HUES64 (cell line): ENCODE results near the gene ATG10.
"Not testable (repeated sequence)": the region's sequence is repeated elsewhere in the genome, so short reads cannot be mapped to it uniquely, and the experiment has no call there.

Source experiments
- H3K27ac ChIP-seq: 2 replicates; pipeline ENCODE4 v1.7.0; 2013; ENCODE audit warnings: low read depth, low read length, inconsistent platforms
- H3K27me3 ChIP-seq: 2 replicates; pipeline ENCODE4 v1.6.1; 2013; ENCODE audit warnings: mild to moderate bottlenecking, low read length; ENCODE audit not compliant: insufficient read depth
- H3K36me3 ChIP-seq: 2 replicates; pipeline ENCODE4 v1.6.1; 2013; ENCODE audit warnings: mild to moderate bottlenecking, low read length; ENCODE audit not compliant: insufficient read depth
- H3K4me1 ChIP-seq: 2 replicates; pipeline ENCODE4 v1.6.1; 2013; ENCODE audit warnings: mild to moderate bottlenecking, low read length, moderate library complexity; ENCODE audit not compliant: insufficient read depth
- H3K4me3 ChIP-seq: 2 replicates; pipeline ENCODE4 v1.5.1; 2013; ENCODE audit warnings: mild to moderate bottlenecking, low read length, moderate library complexity
- H3K9ac ChIP-seq: 2 replicates; pipeline ENCODE4 v1.6.1; 2013; ENCODE audit warnings: mild to moderate bottlenecking, low read depth, low read length
- H3K9me3 ChIP-seq: 2 replicates; pipeline ENCODE4 v1.6.1; 2013; ENCODE audit warnings: low read depth, low read length; ENCODE audit not compliant: insufficient read depth
- WGBS: fragments of 150-250, 120-280 bp; methylation state at CpG from one replicate; pipeline ENCODE4 v1.1.7; 2013; ENCODE audit warnings: missing lambda C conversion rate; 5-methylcytosine and 5-hydroxymethylcytosine counted together

ATG10 gene

DNA sequence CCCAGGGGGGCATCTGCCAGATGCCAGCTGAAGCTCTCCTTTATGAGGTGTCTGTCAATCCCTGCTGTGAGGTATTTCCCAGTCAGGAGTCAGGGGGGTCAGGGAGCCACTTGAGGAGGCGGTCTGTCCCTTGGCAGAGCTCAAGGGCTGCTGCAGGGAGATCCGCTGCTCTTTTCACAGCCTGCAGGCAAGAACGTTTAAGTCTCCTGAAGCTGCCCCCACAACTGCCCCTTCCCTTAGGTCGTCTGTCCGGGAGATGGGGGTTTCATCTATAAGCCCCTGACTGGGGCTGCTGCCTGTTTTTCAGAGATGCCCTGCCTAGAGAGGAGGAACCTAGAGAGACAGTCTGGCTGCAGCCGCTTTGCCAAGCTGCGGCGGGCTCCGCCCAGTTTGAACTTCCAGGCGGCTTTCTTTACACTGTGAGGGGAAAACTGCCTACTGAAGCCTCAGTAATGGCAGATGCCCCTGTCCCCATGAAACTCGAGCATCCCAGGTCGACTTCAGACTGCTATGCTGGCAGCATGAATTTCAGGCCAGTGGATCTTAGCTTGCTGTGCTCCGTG lies 158.0 kb downstream of the ATG10 start:
- no peaks in the 10 kb centered on the region for H3K4me1 ChIP-seq
- 0 out of 2 replicates have a peak, but pooled peaks cover 2% of the 10 kb centered on the region for H3K9me3 ChIP-seq
- no peaks in the 10 kb centered on the region for H3K27me3 ChIP-seq
- H3K4me3 ChIP-seq, result no peak overlapping the region
- 82% methylated on average over 13 of the region's 13 CpGs for WGBS
- H3K27ac ChIP-seq, result no peak overlapping the region
- H3K9ac ChIP-seq, result no peak overlapping the region
- H3K36me3 ChIP-seq, result no peaks in the 10 kb centered on the region

DNA sequence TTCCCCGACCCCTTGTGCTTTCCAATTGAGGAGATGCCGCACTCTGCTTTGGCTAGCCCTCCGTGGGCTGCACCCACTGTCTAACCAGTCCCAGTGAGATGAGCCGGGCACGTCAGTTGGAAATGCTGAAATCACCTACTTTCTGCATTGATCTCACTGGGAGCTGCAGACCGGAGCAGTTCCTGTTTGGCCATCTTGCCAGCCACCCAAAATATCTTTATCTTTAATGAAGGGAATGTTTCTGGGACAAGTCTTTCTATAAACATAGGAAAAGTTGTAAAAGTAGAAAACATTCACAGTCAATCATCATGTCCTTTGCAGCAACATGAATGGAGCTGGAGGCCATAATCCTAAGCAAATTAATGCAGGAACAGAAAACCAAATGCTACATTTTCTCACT lies 158.8 kb downstream of the ATG10 start:
- Histone ChIP-seq H3K36me3 (no peaks in the 10 kb centered on the region), H3K4me3 (no peak overlapping the region), H3K9ac (no peak overlapping the region), H3K9me3 (0 out of 2 replicates have a peak, but pooled peaks cover 2% of the 10 kb centered on the region), H3K27me3 (no peaks in the 10 kb centered on the region), H3K4me1 (no peaks in the 10 kb centered on the region), H3K27ac (no peak overlapping the region)
- WGBS, result 93% methylated on average over 5 of the region's 6 CpGs

DNA sequence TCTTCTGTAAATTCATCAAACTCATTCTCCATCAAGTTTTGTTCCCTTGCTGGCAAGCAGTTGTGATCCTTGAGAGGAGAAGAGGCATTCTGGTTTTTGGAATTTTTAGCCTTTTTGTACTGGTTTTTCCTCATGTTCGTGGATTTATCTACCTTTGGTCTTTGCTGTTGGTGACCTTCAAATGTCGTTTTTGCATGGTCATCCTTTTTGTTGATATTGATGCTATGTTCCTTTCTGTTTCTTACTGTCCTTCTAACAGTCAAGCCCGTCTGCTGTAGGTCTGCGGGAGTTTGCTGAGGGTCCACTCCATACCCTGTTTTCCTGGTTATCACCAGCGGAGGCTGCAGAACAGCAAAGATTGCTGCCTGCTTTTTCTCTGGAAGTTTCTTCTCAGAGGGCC lies 165.4 kb downstream of the ATG10 start:
- 94% methylated on average over 5 of the region's 5 CpGs for WGBS
- Histone ChIP-seq H3K27me3 (no peaks in the 10 kb centered on the region), H3K36me3 (no peaks in the 10 kb centered on the region), H3K4me3 (no peak overlapping the region), H3K27ac (no peak overlapping the region), H3K9me3 (peaks cover 14% of the 10 kb centered on the region), H3K9ac (no peak overlapping the region), H3K4me1 (no peaks in the 10 kb centered on the region)

DNA sequence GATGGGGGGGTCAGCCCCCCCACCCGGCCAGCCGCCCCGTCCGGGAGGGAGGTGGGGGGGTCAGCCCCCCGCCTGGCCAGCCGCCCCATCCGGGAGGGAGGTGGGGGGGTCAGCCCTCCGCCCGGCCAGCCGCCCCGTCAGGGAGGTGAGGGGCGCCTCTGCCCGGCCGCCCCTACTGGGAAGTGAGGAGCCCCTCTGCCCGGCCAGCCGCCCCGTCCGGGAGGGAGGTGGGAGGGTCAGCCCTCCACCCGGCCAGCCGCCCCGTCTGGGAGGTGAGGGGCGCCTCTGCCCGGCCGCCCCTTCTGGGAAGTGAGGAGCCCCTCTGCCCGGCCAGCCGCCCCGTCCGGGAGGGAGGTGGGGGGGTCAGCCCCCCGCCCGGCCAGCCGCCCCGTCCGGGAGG lies 168.0 kb downstream of the ATG10 start:
- not testable (repeated sequence) for H3K27ac ChIP-seq, H3K4me3 ChIP-seq, H3K27me3 ChIP-seq, H3K9ac ChIP-seq, H3K36me3 ChIP-seq, H3K4me1 ChIP-seq
- 100% methylated on average over 4 of the region's 33 CpGs for WGBS
- H3K9me3 ChIP-seq, result peaks cover 14% of the 10 kb centered on the region

DNA sequence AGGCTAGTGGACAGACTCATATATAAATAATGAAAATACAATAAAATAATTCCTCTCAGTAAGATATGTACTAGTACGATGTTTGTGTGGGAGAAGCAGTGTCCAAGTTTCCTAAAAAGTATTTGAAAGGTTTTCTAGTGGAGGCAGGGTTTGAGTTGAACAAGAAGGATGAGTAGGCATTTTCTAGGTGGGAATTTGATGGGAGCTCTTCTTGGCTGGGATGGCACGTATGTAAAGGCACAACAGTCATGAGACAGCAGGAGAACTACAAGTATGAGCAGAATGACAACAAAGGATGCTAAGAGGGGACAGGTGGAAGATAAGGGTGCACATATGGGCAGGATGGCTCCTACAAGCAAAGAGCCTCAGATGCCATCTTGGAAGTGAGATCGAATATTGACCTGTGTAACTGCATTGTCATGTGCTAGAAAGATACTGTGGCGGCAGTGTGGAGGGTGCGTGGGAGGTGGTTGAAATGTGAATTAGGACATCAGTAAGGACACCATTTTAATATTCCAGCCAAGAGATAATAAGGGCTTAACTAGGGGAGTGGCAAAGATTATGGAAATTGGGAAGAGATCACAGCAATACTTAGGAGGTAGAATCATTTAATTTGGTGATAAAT lies 170.5 kb downstream of the ATG10 start:
- no peaks in the 10 kb centered on the region for H3K36me3 ChIP-seq
- WGBS, result 94% methylated on average over 5 of the region's 5 CpGs
- H3K9ac ChIP-seq, result no peak overlapping the region
- H3K4me1 ChIP-seq, result no peaks in the 10 kb centered on the region
- no peak overlapping the region for H3K27ac ChIP-seq
- peaks cover 11% of the 10 kb centered on the region for H3K9me3 ChIP-seq
- H3K4me3 ChIP-seq, result no peak overlapping the region
- no peaks in the 10 kb centered on the region for H3K27me3 ChIP-seq

DNA sequence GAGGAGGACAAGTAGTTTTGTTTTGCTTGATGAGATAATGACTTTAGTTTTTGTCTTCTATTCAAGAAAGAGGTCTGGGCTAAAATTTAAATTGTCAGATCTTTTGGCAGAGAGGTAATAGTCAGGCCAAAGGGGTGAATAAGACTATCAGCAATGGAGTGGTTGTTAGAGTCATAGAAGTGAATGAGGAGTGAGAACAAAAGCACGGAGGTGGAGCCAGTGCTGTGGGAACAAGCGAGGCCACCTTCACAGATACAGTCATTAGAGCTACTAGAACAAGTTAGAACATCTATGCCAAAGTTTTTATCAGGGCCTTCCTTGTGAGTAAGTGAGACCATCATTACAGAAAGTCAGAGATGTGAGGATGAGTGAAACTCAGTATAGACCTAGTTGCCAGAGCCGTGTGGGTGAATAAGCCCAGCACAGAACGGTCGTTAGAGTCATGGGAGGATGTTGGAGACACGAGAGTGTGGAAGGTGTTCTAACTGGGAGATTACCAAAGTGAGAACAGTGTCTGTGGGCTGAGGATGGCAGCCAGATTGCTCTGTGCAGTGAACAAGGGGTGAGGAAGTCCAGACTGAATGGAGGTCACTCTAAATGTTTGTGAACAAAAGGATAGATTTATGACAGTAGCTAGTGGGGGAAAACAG lies 171.2 kb downstream of the ATG10 start:
- H3K27ac ChIP-seq, result no peak overlapping the region
- H3K9ac ChIP-seq, result no peak overlapping the region
- H3K4me3 ChIP-seq, result no peak overlapping the region
- 92% methylated on average over 6 of the region's 6 CpGs for WGBS
- no peaks in the 10 kb centered on the region for H3K27me3 ChIP-seq
- peaks cover 4% of the 10 kb centered on the region; the same call in 1 of the 2 replicates for H3K9me3 ChIP-seq
- H3K4me1 ChIP-seq, result no peaks in the 10 kb centered on the region
- no peaks in the 10 kb centered on the region for H3K36me3 ChIP-seq

DNA sequence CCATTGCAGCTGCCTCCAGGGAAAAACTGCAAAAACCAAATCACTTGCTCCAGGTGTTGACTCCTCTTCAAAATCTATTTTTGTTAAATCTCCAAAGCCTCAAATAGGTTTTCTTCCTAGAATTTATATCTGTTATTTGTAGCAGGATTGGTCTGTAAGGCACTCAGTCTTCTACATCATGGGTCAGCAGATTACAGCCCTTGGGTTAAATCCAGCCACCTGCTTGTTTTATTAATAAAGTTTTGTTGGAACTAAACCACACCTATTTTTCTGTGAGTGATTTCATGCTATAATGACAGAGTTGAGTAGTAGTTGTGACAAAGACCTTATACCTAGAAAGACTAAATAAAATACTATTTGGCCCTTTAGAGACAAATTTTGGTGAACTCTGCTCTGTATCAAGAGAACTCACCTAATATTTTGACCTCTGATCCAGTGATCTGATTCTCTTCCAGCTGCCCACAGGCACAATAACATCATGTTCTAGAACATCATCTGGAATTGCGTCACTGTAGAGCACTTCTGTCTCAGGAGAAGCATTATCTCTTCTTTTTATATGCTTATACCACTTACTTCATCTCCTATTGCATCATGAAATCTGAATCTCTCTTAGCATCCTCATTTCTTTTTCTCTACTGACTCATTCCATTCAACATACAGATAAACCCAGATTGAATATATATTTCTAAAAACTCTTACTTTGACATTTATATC lies 176.2 kb downstream of the ATG10 start:
- Histone ChIP-seq H3K27me3 (no peaks in the 10 kb centered on the region), H3K36me3 (no peaks in the 10 kb centered on the region), H3K27ac (no peak overlapping the region), H3K9ac (no peak overlapping the region), H3K4me1 (peaks cover 7% of the 10 kb centered on the region), H3K9me3 (no peaks in the 10 kb centered on the region), H3K4me3 (no peak overlapping the region)
- WGBS, result 92% methylated on average over 1 of the region's 1 CpG

DNA sequence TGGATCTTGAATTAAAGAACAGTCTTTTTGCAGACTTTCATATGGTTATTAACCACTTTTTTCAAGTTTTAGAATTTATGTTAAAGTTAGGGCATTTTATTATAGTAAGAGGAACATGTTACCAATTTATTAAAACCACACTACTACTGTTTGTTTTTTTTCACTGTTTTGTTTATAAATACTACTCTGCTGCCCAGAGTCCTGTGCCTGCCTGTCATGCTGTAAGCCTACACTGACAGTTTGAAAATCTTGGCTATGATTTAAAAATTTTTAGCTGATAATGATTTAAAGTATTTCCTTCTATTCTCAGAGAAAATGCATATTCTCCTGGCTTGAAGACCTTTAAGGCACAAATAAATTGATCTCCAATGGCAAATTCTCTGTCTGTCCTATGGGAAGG lies 177.6 kb downstream of the ATG10 start:
- no peak overlapping the region for H3K4me3 ChIP-seq
- no peaks in the 10 kb centered on the region for H3K9me3 ChIP-seq
- no peak overlapping the region for H3K27ac ChIP-seq
- no peak overlapping the region for H3K9ac ChIP-seq
- no peaks in the 10 kb centered on the region for H3K36me3 ChIP-seq
- no peaks in the 10 kb centered on the region for H3K27me3 ChIP-seq
- peaks cover 7% of the 10 kb centered on the region for H3K4me1 ChIP-seq

DNA sequence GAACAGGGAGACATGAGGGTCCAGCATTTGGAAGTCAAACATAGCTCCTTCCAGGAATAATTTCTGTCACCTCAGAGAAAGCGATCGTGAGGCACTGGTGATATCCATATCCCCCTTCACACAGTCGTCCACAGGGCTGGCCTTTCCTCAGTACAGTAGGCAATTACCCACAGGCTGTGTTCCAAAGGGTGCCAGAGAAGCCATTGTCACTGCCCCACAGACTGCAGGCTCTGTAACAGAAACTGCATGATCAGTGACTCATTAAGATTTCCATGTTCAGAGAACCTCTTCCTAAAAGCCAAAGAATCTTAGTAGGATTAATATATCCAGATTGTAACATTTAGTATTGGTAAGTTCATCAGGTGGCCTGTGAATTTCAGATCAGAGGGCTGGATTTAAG lies 178.7 kb downstream of the ATG10 start:
- peaks cover 7% of the 10 kb centered on the region for H3K4me1 ChIP-seq
- H3K9ac ChIP-seq, result no peak overlapping the region
- 80% methylated on average over 3 of the region's 3 CpGs for WGBS
- no peak overlapping the region for H3K27ac ChIP-seq
- no peak overlapping the region for H3K4me3 ChIP-seq
- no peaks in the 10 kb centered on the region for H3K27me3 ChIP-seq
- H3K36me3 ChIP-seq, result no peaks in the 10 kb centered on the region
- no peaks in the 10 kb centered on the region for H3K9me3 ChIP-seq

DNA sequence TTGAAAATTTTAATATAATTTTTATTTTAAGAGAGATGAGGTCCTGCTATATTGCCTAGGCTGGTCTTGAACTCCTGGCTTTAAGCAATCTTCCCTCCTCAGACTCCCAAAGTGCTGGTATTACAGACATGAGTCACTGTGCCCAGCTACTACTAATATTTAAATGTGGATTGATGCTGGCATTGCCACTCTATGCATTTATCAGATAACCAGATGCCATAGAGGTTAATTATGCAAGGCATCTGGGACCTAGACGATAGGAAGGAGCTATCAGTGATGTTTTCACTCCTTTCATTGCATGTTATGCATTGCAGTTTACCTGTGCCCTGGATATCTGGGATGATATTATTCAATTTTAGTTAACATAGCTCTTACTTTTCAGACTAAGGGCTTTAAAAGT lies 179.4 kb downstream of the ATG10 start:
- WGBS, result 94% methylated on average over 1 of the region's 1 CpG
- no peak overlapping the region for H3K4me3 ChIP-seq
- no peak overlapping the region for H3K27ac ChIP-seq
- no peaks in the 10 kb centered on the region for H3K36me3 ChIP-seq
- peaks cover 9% of the 10 kb centered on the region for H3K4me1 ChIP-seq
- H3K27me3 ChIP-seq, result no peaks in the 10 kb centered on the region
- H3K9me3 ChIP-seq, result no peaks in the 10 kb centered on the region
- H3K9ac ChIP-seq, result no peak overlapping the region

DNA sequence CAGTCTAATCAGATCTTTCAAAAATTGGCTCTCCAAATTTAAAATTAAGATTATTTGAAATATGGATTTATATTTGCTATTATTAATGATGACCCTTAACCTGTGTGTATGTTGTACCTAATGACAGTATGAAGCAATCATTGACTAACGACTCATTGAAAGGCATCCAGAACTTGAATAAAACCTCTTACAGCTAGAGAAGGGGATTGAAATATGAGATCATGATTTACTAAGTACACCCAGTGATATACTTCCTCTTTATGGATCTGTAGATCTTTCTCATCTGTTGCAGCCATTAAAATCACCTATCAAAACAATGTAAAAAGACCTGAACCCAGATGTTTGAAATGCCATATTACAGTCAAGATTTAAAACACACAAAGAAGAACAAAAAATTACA lies 179.8 kb downstream of the ATG10 start:
- no peak overlapping the region for H3K27ac ChIP-seq
- no peak overlapping the region for H3K4me3 ChIP-seq
- no peaks in the 10 kb centered on the region for H3K9me3 ChIP-seq
- no peaks in the 10 kb centered on the region for H3K27me3 ChIP-seq
- no peaks in the 10 kb centered on the region for H3K36me3 ChIP-seq
- no peak overlapping the region for H3K9ac ChIP-seq
- H3K4me1 ChIP-seq, result peaks cover 12% of the 10 kb centered on the region
- WGBS, result 100% methylated on average over 1 of the region's 1 CpG
